SK-N-SH treated with all-trans-retinoic acid at 6 μM for 48 hours (cell line): ENCODE results near the gene HOXA13.

Experiments
- ATAC-seq: fragments of 200-7000 bp; cut with Tn5 transposase; 3 replicates; pipeline ENCODE4 v1.9.1; 2020; ENCODE audit warnings: mild to moderate bottlenecking, moderate library complexity
- ARNTL ChIP-seq: fragments of 450-650 bp; formaldehyde crosslinking; IDR thresholded peaks from 2 replicates; pipeline ENCODE4 v1.5.0; 2020; ENCODE audit warnings: low read depth, mild to moderate bottlenecking, moderate library complexity, borderline replicate concordance
- BACH2 ChIP-seq: fragments of 250-450 bp; sonication (Bioruptor Pico); IDR thresholded peaks from 2 replicates; pipeline ENCODE4 v1.9.0; 2021; ENCODE audit warnings: mild to moderate bottlenecking, borderline replicate concordance
- CSDC2 ChIP-seq: fragments of 250-450 bp; sonication (Bioruptor Pico); IDR thresholded peaks from 2 replicates; pipeline ENCODE4 v1.5.0; 2020; ENCODE audit warnings: mild to moderate bottlenecking, moderate library complexity
- ESRRG ChIP-seq: fragments of 250-450 bp; sonication (Bioruptor Pico); IDR thresholded peaks from 2 replicates; pipeline ENCODE4 v1.6.1; 2021; ENCODE audit warnings: mild to moderate bottlenecking
- GLIS3 ChIP-seq: fragments of 250-450 bp; sonication (Bioruptor Pico); IDR thresholded peaks from 2 replicates; pipeline ENCODE4 v1.5.0; 2020; ENCODE audit warnings: mild to moderate bottlenecking, moderate library complexity
- ISL1 ChIP-seq: fragments of 250-450 bp; sonication (Bioruptor Pico); IDR thresholded peaks from 2 replicates; pipeline ENCODE4 v2.1.2; 2022; ENCODE audit warnings: mild to moderate bottlenecking, moderate library complexity
- OSR1 ChIP-seq: fragments of 250-450 bp; sonication (Bioruptor Pico); IDR thresholded peaks from 2 replicates; pipeline ENCODE4 v1.8.0; 2022; ENCODE audit warnings: moderate library complexity, mild to moderate bottlenecking, inconsistent platforms
- PPARA ChIP-seq: fragments of 250-450 bp; sonication (Bioruptor Pico); IDR thresholded peaks from 2 replicates; pipeline ENCODE4 v1.5.0; 2020; ENCODE audit warnings: mild to moderate bottlenecking, borderline replicate concordance
- RARB ChIP-seq: fragments of 250-450 bp; sonication (Bioruptor Pico); IDR thresholded peaks from 2 replicates; pipeline ENCODE4 v1.8.0; 2021; ENCODE audit warnings: mild to moderate bottlenecking, moderate library complexity
- SNAI2 ChIP-seq: fragments of 250-450 bp; sonication (Bioruptor Pico); IDR thresholded peaks from 2 replicates; pipeline ENCODE4 v1.5.0; 2020; ENCODE audit warnings: mild to moderate bottlenecking, moderate library complexity
- TCF4 ChIP-seq: fragments of 250-450 bp; sonication (Bioruptor Pico); IDR thresholded peaks from 2 replicates; pipeline ENCODE4 v1.8.0; 2021; ENCODE audit warnings: mild to moderate bottlenecking, moderate library complexity, borderline replicate concordance
- TOX ChIP-seq: fragments of 250-450 bp; sonication (Bioruptor Pico); IDR thresholded peaks from 2 replicates; pipeline ENCODE4 v1.8.0; 2021; ENCODE audit warnings: mild to moderate bottlenecking, moderate library complexity, borderline replicate concordance
- ZFP3 ChIP-seq: fragments of 250-450 bp; sonication (Bioruptor Pico); IDR thresholded peaks from 2 replicates; pipeline ENCODE4 v1.5.0; 2020; ENCODE audit warnings: mild to moderate bottlenecking, moderate library complexity
- ZFP30 ChIP-seq: fragments of 450-650 bp; formaldehyde crosslinking; IDR thresholded peaks from 2 replicates; pipeline ENCODE4 v1.5.0; 2022; ENCODE audit warnings: mild to moderate bottlenecking, moderate library complexity
- ZNF565 ChIP-seq: fragments of 450-650 bp; formaldehyde crosslinking; conservative IDR thresholded peaks from 2 replicates; pipeline ENCODE4 v1.5.0; 2020; ENCODE audit warnings: low read depth, mild to moderate bottlenecking, moderate library complexity
- ZNF70 ChIP-seq: fragments of 450-650 bp; formaldehyde crosslinking; IDR thresholded peaks from 2 replicates; pipeline ENCODE4 v1.5.0; 2020; ENCODE audit warnings: mild to moderate bottlenecking, moderate library complexity
- ZNF8 ChIP-seq: fragments of 450-650 bp; formaldehyde crosslinking; IDR thresholded peaks from 2 replicates; pipeline ENCODE4 v1.5.0; 2020; ENCODE audit warnings: mild to moderate bottlenecking, moderate library complexity
- TF ChIP-seq, protein P1 (sequence below): fragments of 250-450 bp; sonication (Bioruptor Pico); IDR thresholded peaks from 2 replicates; pipeline ENCODE4 v1.5.1; 2021; ENCODE audit warnings: mild to moderate bottlenecking, moderate library complexity
- TF ChIP-seq, protein P2 (sequence below): fragments of 250-450 bp; sonication (Bioruptor Pico); IDR thresholded peaks from 2 replicates; pipeline ENCODE4 v1.8.0; 2020; ENCODE audit warnings: mild to moderate bottlenecking, moderate library complexity, borderline replicate concordance
- TF ChIP-seq, protein P3 (sequence below): fragments of 250-450 bp; sonication (Bioruptor Pico); IDR thresholded peaks from 2 replicates; pipeline ENCODE4 v1.5.1; 2020; ENCODE audit warnings: low read depth, mild to moderate bottlenecking, moderate library complexity
- TF ChIP-seq, protein P4 (sequence below): fragments of 250-450 bp; sonication (Bioruptor Pico); IDR thresholded peaks from 2 replicates; pipeline ENCODE4 v1.8.0; 2021; ENCODE audit warnings: low read depth, mild to moderate bottlenecking, moderate library complexity, borderline replicate concordance
- TF ChIP-seq, protein P5 (sequence below): fragments of 250-450 bp; sonication (Bioruptor Pico); IDR thresholded peaks from 2 replicates; pipeline ENCODE4 v1.5.0; 2020; ENCODE audit warnings: mild to moderate bottlenecking, moderate library complexity

Gene HOXA13

DNA sequence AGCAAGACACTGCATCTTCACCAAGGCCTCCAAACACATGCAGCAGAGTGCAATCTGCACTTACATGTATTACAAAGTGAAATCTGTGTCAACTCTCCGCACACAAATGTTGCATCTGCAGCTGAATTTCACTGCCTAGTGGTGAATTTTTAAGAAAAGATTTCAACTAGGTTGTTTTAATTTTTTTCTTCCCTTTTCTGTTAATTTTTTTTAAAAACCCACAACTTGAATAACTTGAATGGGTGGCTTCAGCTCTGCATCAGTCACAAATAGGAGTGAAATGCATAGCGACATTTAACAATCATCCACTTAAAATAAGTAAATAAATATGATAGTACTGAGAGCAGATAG, 5.9 kb downstream of the HOXA13 start:
- TF ChIP-seq, protein P1, sequence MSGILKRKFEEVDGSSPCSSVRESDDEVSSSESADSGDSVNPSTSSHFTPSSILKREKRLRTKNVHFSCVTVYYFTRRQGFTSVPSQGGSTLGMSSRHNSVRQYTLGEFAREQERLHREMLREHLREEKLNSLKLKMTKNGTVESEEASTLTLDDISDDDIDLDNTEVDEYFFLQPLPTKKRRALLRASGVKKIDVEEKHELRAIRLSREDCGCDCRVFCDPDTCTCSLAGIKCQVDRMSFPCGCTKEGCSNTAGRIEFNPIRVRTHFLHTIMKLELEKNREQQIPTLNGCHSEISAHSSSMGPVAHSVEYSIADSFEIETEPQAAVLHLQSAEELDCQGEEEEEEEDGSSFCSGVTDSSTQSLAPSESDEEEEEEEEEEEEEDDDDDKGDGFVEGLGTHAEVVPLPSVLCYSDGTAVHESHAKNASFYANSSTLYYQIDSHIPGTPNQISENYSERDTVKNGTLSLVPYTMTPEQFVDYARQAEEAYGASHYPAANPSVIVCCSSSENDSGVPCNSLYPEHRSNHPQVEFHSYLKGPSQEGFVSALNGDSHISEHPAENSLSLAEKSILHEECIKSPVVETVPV (CRISPR knock-in tag): no peak
- no peak for TF ChIP-seq ZNF8 (CRISPR knock-in tag)
- TF ChIP-seq GLIS3: no peak
- TF ChIP-seq ZNF565: no peak
- TF ChIP-seq ZFP30 (CRISPR knock-in tag): no peak
- TF ChIP-seq ISL1 (CRISPR knock-in tag): no peak
- no peak for TF ChIP-seq BACH2 (CRISPR knock-in tag)
- no peak for TF ChIP-seq CSDC2
- ATAC-seq: no peak

DNA sequence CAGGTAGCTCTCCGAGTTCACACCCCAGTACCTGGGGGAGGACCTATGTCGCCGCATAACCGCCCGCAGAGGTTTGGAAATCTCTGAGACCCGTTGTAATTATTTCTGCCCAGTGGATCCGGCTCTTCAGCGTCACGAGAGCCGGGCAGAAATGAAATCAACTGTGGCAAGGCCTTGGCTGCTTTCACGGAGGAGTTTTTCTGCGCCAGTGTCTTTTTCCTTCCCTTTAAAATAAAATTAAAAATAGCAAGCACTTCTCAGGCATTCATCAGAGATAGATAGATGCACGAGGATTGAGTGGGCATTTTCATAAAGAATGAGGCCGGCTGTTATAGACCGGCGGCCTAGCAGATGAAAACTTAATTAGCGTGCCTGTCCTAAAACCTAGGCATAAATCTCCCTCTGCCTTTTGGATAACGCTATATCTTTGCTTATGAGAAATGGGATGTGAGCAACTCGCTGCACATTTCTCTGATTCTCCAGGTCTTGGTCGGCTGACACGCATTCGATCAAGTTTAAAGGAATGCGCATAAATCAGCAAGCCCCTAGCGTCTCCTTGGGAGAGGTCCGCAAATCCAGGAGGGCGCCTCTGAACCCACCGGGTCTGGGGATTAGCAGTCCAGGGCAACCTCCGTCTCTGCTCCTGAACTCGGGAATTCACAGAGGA, 6.4 kb downstream of the HOXA13 start:
- ATAC-seq: no peak
- TF ChIP-seq, protein P2, sequence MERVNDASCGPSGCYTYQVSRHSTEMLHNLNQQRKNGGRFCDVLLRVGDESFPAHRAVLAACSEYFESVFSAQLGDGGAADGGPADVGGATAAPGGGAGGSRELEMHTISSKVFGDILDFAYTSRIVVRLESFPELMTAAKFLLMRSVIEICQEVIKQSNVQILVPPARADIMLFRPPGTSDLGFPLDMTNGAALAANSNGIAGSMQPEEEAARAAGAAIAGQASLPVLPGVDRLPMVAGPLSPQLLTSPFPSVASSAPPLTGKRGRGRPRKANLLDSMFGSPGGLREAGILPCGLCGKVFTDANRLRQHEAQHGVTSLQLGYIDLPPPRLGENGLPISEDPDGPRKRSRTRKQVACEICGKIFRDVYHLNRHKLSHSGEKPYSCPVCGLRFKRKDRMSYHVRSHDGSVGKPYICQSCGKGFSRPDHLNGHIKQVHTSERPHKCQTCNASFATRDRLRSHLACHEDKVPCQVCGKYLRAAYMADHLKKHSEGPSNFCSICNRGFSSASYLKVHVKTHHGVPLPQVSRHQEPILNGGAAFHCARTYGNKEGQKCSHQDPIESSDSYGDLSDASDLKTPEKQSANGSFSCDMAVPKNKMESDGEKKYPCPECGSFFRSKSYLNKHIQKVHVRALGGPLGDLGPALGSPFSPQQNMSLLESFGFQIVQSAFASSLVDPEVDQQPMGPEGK (CRISPR knock-in tag): no peak
- TF ChIP-seq ZFP3 (CRISPR knock-in tag): no peak
- TF ChIP-seq RARB (CRISPR knock-in tag): no peak
- TF ChIP-seq, protein P3, sequence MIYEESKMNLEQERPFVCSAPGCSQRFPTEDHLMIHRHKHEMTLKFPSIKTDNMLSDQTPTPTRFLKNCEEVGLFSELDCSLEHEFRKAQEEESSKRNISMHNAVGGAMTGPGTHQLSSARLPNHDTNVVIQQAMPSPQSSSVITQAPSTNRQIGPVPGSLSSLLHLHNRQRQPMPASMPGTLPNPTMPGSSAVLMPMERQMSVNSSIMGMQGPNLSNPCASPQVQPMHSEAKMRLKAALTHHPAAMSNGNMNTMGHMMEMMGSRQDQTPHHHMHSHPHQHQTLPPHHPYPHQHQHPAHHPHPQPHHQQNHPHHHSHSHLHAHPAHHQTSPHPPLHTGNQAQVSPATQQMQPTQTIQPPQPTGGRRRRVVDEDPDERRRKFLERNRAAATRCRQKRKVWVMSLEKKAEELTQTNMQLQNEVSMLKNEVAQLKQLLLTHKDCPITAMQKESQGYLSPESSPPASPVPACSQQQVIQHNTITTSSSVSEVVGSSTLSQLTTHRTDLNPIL (CRISPR knock-in tag): no peak
- TF ChIP-seq OSR1 (CRISPR knock-in tag): no peak
- TF ChIP-seq ZFP30 (CRISPR knock-in tag): no peak
- TF ChIP-seq ESRRG (CRISPR knock-in tag): no peak
- TF ChIP-seq PPARA (CRISPR knock-in tag): no peak
- no peak for TF ChIP-seq ZNF8 (CRISPR knock-in tag)
- no peak for TF ChIP-seq GLIS3
- TF ChIP-seq ARNTL (CRISPR knock-in tag): no peak
- no peak for TF ChIP-seq SNAI2 (CRISPR knock-in tag)
- TF ChIP-seq BACH2 (CRISPR knock-in tag): no peak
- no peak for TF ChIP-seq ZNF70
- TF ChIP-seq TCF4 (CRISPR knock-in tag): no peak

DNA sequence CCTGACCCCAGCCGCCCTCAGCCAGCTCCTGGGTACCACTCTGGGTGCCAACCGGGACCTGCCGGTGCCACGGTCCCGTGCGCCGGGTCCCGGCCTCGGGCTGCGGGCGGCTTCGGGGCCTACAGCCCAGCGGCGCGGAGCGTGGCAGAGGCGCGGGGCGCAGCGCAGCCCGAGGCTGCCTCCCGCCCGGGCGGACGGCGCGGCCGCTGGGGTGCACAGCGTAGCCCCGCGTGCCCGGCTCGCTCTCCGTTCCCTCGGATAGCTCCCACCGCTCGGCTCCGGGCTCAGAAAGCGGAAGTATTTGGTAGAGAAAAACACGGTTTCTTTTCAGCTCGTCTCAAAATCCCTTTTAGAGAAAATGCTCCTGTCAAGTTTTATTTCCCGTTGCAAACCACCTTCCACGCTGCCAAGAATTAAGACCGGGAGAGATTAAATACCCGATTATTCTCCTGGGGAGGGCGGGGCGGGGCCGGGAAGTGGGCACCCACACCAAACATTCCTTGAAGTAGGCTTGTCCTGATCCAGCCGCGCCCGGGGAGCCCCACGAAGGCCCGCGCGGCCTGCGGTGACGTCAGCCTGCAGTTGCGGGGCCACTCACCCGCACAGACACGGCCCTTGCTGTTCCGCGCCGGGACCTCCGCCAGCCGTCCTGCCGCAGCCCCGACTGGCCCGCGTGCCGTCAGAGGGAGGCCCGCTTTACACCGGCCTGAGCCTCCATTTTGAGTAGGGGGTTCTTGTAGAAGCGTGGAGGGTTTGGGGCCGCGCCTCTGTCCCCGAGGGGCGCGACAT, 7.2 kb downstream of the HOXA13 start:
- ATAC-seq: peak; percentile 25; the same call in 2 of the 3 replicates
- TF ChIP-seq, protein P3 (CRISPR knock-in tag): no peak
- TF ChIP-seq TCF4 (CRISPR knock-in tag) (no peak), ARNTL (CRISPR knock-in tag) (no peak), BACH2 (CRISPR knock-in tag) (no peak), TOX (CRISPR knock-in tag) (no peak), CSDC2 (no peak), OSR1 (CRISPR knock-in tag) (no peak), SNAI2 (CRISPR knock-in tag) (no peak)
- TF ChIP-seq, protein P4, sequence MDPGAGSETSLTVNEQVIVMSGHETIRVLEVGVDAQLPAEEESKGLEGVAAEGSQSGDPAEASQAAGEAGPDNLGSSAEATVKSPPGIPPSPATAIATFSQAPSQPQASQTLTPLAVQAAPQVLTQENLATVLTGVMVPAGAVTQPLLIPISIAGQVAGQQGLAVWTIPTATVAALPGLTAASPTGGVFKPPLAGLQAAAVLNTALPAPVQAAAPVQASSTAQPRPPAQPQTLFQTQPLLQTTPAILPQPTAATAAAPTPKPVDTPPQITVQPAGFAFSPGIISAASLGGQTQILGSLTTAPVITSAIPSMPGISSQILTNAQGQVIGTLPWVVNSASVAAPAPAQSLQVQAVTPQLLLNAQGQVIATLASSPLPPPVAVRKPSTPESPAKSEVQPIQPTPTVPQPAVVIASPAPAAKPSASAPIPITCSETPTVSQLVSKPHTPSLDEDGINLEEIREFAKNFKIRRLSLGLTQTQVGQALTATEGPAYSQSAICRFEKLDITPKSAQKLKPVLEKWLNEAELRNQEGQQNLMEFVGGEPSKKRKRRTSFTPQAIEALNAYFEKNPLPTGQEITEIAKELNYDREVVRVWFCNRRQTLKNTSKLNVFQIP (CRISPR knock-in tag): no peak
- TF ChIP-seq, protein P1 (CRISPR knock-in tag): no peak
- TF ChIP-seq, protein P5, sequence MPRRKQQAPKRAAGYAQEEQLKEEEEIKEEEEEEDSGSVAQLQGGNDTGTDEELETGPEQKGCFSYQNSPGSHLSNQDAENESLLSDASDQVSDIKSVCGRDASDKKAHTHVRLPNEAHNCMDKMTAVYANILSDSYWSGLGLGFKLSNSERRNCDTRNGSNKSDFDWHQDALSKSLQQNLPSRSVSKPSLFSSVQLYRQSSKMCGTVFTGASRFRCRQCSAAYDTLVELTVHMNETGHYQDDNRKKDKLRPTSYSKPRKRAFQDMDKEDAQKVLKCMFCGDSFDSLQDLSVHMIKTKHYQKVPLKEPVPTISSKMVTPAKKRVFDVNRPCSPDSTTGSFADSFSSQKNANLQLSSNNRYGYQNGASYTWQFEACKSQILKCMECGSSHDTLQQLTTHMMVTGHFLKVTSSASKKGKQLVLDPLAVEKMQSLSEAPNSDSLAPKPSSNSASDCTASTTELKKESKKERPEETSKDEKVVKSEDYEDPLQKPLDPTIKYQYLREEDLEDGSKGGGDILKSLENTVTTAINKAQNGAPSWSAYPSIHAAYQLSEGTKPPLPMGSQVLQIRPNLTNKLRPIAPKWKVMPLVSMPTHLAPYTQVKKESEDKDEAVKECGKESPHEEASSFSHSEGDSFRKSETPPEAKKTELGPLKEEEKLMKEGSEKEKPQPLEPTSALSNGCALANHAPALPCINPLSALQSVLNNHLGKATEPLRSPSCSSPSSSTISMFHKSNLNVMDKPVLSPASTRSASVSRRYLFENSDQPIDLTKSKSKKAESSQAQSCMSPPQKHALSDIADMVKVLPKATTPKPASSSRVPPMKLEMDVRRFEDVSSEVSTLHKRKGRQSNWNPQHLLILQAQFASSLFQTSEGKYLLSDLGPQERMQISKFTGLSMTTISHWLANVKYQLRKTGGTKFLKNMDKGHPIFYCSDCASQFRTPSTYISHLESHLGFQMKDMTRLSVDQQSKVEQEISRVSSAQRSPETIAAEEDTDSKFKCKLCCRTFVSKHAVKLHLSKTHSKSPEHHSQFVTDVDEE (CRISPR knock-in tag): no peak
- TF ChIP-seq, protein P2 (CRISPR knock-in tag): no peak
